Esophagus squamous epithelium (tissue), 4 donors: ENCODE results near the gene OR51A4.

ENCODE experiments used
- POLR2A ChIP-seq, 4 donors: fragments of 450-650 bp; IDR thresholded peaks; one replicate each; pipeline ENCODE4 v1.6.1; 2017; ENCODE audit warnings: antibody characterized with exemption in 4 of 4, mild to moderate bottlenecking in 4 of 4, moderate library complexity in 3 of 4
- TF ChIP-seq, protein P1 (sequence below), 6 experiments: fragments of 450-650 bp in 4 of 6; fragments of 200-600 bp in 2 of 6; sonication (generic) in 2 of 6; IDR thresholded peaks; one replicate each; pipeline ENCODE4 v1.5.1; 2016 to 2019; ENCODE audit warnings: antibody characterized with exemption in 6 of 6, mild to moderate bottlenecking in 4 of 6, moderate library complexity in 4 of 6

DNA sequence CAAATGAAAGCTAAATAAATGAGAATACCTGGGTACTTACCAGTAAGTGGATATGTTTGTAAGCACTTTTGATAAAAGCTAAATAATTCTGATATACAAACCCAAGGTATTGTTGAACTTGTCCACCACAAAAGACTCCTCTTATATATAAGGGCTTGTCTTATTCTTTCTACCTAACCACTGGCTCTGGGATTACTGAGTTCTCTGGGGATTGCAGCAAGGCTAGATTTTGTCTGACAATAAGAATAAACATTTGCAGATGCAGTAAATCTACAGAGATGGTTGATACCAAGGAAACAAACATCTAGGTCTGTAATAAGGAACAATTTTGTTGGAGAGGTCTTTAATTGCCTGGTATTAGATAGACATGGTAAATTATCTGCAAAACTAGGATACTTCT lies at the start of gene OR51A4:
- TF ChIP-seq, protein P1, sequence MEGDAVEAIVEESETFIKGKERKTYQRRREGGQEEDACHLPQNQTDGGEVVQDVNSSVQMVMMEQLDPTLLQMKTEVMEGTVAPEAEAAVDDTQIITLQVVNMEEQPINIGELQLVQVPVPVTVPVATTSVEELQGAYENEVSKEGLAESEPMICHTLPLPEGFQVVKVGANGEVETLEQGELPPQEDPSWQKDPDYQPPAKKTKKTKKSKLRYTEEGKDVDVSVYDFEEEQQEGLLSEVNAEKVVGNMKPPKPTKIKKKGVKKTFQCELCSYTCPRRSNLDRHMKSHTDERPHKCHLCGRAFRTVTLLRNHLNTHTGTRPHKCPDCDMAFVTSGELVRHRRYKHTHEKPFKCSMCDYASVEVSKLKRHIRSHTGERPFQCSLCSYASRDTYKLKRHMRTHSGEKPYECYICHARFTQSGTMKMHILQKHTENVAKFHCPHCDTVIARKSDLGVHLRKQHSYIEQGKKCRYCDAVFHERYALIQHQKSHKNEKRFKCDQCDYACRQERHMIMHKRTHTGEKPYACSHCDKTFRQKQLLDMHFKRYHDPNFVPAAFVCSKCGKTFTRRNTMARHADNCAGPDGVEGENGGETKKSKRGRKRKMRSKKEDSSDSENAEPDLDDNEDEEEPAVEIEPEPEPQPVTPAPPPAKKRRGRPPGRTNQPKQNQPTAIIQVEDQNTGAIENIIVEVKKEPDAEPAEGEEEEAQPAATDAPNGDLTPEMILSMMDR (IDR thresholded peaks at IDR 0.05): no peak
- no peak for TF ChIP-seq POLR2A (IDR thresholded peaks at IDR 0.05)
